Activated T-cell treated with anti-CD3 and anti-CD28 coated beads for 24 hours (primary cell): ENCODE measurements around the gene TNFAIP8L3.
"Not testable (repeated sequence)": the region's sequence is repeated elsewhere in the genome, so short reads cannot be mapped to it uniquely, and the experiment has no call there.

ENCODE experiments used
- DNase-seq: peaks from one replicate; pipeline ENCODE4 v3.0.0-alpha.2; 2020; ENCODE audit warnings: low read depth

Gene TNFAIP8L3

DNA sequence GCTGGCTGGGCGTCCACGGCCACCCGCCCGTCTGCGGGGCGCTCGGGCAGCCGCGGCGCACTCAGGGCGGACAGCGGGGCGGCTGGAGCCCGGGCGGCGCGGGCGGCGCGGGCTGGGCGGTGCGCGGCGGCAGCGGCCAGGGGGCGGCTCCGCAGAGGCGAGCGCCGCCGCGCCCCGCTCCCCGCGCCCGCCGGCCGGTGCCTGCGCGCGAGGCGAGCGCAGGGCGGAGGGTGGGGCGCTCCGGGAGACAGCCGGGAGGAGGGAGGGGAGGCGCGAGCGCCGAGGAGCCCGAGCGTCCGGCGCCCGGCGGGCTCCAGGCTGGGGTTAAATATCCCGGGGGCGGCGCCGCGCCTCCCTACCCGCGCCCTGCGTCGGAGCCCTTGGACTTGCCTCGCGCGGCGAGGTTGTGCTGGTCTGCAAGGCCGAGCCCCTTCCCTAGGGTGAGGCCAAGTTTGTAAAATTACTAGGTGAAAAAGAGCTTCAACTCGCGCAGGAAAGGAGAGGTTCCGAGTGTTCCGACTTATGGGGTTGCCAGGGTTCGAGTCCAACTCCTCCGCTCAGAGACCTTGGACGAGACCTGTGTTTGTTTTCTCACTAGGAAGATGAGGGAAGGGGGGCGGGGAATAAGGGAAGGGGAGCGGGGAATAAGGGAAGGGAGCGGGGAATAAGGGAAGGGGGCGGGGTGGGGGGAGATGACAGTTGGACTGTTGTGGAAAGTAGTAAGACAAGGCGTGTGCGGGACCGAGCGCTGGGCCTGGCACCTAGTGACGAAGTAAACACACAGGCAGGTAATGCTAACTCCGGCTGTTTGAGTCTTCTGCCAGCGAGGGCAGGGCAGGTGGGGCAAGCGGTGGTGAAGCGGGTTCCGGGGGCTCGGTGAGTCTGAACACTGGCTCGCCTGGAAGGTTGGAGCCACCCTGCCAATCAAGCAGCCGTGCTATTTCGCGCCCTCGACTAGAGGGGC is at the start of gene TNFAIP8L3:
TSS of gene TNFAIP8L3 (minus strand) at position 301 of the 964 bp plus-strand sequence. CDS start 311 bp downstream, outside the sequence.
- no peak for DNase-seq

DNA sequence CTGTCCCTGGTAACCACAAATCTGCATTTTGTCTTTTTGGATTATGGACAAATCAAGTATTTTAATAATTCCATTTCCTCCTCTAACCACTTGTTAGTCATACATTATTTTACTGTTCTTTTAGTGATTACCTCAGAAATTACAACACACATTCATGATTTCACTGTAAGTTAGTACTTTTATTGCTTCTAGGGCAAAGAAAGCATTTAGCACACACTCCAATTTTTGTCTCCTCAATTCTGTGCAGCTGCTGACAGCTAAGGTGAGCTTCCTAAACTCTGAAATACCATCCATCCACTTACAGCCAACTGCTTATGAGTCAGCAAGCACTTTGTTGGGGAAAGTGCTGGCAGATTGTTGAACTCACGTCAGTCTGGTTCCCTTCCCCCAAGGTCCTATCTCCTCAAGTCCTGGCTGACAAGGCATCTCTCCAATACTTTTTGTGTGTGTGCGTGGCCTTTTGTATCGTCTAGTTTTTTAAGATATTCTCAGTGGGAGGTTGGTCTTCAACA is 49.4 kb upstream of the TNFAIP8L3 start:
- DNase-seq: no peak

DNA sequence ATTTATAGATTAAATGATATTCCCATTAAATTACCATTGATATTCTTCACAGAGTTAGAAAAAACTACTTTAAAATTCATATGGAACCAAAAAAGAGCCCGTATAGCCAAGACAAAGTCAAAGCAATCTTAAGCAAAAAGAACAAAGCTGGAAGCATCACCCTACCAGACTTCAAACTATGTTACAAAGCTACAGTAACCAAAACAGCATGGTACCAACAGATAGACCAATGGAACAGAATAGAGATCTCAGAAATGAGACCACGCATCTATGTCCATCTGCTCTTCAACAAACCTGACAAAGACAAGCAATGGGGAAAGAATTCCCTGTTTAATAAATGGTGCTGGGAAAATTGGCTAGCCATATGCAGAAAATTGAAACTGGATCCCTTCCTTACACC is 45.6 kb upstream of the TNFAIP8L3 start:
- DNase-seq: not testable (repeated sequence)

DNA sequence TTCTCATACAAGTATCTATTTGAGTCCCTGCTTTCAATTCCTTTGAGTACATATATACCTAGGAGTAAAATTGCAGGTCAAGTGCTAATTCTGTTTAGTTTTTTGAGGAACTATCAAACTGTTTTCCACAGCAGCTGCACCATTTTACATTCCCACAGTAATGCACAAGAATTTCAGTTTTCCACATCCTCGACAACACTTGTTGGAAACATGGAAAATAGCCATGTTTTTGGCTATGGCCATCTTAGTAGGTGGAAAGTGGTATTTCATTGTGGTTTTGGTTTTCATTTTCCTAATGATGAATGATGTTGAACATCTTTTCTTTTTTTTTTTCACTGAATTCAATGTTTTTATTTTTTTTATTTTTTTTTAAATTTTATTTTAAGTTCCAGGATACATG is 44.4 kb upstream of the TNFAIP8L3 start:
- DNase-seq: no peak

DNA sequence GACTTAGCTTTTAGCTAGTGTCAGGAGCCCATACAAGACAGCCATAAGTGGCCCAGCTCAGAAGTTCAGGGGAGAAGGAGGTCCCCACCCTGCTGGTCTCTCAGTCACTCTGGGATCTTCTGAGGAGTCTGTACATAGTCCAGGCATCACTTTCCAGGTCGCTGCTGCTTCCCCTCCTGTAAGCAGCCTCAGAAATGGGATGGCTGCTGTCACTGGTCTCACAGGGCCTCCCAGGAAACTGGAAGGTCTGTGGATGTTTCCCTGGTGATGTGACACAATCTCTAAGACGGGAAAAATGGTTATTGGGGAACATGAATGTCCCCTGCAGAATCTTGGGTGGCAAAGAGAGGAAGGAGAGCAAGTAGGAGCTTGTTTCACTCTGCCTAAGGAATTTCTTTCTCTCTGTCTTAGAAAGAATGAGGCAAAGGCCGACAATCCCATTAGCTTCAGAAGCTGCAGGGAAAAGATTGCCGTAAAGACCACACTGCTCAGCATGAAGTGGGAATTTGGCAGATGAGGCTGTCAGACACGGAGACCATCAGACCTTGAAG is 43.2 kb upstream of the TNFAIP8L3 start:
- DNase-seq: no peak

DNA sequence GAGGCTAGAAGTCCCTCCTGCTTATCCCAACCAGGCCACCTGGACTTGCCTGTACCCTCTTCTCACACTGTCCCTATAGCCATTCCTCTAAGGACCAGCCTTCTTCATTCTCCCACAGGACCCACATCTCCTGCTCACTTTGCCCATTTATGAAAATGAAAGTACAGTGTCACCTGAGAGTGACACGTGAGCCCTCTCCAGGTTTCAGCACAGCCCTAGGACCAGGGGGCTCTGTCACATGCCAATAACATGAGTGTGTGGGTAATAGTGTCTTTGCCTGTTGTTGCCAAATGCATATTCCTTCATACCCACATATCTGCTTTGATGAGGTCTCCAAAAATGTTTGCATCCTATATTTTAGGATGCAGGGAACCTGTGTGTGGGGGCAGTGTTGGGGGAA is 42.3 kb upstream of the TNFAIP8L3 start:
- DNase-seq: no peak

DNA sequence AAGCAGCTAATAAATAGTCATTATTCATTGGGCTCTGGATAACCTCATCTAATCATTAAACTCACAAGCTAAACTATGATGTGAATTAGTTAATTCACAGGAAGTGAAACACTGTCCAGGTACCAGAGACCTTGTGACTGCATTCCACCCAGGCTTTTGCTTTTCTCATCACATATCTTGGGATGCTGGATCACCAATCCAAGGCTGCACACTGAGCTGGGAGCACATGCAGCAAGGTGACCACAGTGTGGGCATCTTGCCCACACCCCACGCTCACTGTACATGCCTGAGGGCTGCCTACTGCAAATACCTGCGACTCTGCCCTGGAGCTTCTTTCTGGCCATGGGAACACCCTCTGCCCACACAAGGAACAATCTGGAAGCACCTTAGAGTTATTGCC is 40.6 kb upstream of the TNFAIP8L3 start:
- no peak for DNase-seq

DNA sequence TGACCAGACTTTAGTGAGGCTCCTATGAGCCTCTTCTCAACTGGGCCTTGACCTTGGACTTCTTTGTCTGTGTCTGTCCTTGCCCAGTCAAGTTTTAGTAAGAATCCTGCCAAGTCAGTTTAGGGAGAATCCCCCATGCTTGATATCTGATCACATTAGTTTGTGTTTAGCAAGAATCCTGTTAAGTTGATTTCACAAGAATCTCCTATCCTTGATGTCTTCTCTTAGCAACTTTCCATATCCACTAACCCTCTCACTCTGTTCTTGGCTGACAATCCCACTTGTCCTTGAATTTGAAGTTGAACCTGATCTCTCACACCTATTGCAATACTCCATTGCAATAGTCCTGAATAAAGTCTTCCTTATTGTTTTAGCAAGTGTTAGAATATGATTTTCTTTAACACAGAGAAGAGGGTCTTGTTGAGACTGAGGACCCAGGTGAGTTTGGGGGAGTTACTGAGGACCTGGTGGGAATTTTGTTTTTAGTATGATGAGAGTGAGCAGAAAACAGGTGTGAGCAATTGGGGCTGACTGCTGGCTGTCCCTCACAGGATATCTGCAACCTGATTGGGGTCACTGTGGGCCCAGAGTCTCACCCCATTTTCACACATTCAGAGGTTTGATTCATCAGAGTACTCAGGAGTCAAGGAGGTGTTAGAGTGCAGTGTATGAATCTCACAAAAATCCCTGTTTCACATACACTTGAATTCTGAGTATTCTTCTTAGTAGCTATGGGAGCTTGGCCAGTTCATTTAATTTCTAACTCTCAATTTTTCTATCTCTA is 39.9 kb upstream of the TNFAIP8L3 start:
- DNase-seq: no peak

DNA sequence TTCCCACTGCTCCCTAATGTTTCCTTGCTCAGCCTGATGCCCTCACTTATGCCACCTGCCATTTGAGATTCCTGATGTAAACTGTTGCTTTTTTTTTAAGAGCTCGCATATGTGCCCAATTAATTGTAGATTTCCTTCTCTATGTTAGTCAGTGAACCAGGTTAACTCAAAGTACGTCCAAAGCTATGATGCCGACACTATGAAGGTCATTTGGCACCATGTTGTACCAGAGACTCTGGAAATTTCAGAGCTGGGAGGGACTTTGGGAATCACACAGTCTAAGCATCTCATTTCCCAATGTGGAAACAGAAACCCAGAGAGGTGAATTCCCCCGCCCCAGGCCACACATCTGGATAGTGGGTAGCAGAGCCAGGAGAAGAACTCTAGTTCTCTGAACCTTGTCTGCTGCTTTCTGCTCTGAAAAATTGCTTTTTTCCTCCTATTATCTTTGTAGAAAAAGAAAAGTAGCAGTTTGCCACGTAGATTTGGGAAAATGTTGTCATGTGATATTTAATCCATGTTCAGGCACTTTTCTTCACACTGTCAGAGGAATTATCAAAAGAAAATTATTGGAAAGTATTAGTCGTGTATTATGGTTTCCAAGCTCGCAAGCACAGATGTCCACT is 38.5 kb upstream of the TNFAIP8L3 start:
- DNase-seq: no peak

DNA sequence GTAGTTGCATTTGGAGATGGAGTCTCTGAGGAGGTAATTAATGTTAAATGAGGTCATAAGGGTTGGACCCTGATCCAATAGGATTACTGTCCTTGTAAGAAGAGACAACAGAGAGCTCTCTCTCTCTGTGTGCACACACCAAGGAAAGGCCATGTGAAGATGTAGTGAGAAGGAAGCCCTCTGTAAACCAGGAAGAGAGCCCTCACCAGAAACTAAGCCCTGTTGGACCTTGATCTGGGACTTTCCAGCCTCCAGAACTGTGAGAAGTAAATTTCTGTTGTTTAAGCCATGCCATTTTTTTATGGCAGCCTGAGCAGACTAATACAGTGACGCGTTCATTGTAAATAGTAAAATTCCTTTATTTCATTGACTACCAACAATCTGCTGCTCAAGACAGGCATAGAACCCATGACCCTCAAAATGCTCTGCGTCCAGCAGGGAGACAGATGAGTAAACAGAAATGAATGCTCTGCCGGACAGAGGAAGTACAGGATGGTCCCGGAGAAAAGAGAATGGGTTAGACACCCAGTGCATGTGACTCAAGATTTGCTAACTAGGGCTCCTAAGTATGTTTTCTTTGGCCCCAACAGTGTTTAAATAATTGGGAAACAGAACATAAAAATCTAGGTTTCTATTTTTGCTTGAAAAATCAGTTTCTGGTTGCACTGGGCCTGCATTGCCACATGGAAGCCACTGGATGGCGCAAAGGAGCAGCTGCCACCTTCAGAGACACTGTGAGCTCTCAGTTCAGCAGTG is 37.9 kb upstream of the TNFAIP8L3 start:
- DNase-seq: no peak

DNA sequence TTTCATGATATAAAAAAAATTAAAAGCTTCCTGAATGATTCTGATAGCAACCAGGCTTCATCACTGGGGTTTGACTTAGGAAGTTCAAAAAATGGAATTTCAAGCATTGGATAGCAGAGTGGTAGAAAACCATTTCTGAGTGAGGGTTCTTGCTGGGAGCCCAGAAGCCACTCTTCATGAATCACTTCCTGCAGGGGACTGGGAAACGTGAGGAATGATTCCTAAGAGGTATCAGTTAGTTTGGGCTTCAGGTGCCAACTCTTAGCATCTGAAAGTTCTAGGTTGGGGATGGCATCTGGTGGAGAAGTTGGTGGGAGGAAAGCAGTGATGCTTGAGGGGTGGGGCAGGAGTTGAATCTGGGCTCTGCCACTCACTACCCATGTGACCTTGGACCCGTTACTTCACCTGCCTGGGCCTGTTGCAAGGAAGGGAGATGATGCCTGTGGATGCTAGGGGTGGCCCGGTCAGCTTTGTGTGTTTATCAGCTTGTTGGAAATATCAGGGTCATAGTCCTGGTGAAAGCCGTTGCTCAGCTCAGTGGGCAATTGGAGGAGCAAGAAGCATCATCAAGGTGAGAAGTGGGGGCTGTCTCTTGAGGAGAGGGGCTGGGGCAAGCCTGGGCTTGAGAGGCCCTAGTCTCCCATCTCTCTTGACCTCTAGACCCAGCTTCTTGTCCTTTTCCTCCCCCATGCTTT is 37.0 kb upstream of the TNFAIP8L3 start:
- DNase-seq: no peak

DNA sequence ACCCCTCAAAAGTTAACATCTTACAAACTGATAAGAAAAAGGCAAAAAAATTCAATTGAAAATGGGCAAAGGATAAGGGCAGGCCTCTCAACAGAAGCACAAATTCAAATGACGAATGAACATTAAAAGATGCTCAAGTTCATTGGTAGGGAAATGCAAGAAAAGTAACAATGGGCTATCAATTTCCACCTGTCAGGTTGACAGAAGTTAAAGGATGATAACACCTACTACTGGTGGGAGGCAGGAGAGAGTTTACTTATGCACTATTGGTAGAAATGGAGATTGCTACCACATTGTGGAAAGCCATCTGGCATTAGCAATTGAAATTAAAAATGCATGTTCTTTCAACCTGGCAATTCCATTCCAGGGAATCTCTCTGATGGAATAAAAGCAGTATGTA is 35.6 kb upstream of the TNFAIP8L3 start:
- no peak for DNase-seq

DNA sequence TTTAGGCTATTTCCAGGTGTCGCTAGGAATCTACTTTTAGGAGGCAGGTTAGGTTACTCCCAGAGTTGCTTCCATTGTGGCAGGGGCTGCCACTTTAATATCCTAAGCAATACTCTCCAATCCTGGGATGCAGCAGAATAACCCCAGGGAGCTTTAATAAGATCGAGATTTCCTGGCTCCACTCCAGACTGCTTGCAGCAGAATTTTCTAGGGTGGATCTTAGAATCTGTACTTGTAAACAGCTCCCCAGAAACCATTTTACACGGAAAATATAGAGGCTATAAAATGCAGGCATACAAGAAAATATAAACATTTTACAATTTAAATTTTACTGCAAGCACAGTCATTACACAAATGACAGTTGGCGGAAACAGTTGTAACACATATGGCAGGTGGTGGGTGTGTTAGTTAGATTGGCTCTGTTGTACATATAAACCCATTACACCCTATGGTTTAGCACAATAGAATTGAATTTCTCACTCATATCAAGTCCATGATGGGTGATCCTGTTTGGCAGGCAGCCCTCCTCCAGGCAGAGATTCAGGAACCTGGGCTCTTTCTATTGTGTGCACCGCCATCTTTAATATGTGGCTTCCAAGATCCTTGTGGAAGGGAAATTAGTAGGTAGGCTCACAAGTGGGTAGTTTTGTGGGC is 35.0 kb upstream of the TNFAIP8L3 start:
- DNase-seq: no peak

DNA sequence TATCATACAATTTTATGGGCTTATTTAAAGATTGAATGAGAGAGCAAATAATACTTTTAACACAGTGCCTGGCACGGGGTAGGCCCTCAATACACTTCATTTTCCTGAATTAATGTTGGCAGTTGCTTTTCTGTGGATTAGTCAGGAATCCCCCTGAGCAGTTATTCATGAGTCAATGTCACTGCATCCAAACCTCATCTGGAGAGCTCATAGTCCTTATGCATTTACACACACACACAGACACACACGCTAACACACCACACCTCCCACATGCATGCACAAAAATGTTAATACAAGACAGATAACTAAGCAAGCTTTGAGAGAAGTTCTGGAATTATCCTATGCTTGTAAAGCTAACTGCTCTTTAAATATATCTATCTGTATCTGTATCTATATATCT is 34.0 kb upstream of the TNFAIP8L3 start:
- DNase-seq: no peak

DNA sequence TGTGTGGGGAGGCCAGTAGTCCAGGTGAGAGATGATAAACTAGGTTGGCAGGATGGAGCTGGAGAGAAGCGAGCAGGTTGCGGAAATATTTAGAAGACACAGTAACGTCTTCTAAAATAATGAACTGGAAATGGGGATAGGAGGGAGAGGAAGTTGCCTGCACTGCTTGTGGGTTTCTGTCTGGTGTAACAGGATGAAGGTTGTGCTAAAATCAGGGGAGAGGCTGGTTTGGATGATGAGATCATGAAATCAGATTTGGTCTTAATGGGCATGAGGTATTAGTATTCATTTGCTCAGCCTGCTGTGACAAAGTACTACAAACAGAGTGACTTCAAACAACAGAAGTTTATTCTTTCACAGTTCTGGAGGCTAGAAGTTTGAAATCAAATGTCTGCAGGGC is 32.1 kb upstream of the TNFAIP8L3 start:
- DNase-seq: no peak

DNA sequence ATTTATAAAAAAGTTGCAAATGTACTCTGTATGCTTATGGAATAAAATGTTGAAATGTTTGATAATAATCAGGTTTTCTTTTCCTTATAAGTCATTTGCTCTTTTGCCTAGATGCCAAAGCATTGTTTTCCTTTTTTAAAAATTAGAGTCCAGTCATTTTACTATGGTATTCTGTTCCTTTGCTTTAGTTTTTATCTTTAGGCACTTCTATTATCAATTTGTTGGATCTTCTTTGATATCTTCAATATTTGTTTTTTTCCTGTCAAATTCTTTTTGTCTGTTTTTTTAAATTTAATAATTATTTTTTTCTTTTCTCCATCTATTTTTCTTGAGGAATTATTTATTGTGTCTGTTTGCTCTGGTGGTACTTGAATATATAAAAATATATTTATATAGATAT is 28.3 kb upstream of the TNFAIP8L3 start:
- not testable (repeated sequence) for DNase-seq

DNA sequence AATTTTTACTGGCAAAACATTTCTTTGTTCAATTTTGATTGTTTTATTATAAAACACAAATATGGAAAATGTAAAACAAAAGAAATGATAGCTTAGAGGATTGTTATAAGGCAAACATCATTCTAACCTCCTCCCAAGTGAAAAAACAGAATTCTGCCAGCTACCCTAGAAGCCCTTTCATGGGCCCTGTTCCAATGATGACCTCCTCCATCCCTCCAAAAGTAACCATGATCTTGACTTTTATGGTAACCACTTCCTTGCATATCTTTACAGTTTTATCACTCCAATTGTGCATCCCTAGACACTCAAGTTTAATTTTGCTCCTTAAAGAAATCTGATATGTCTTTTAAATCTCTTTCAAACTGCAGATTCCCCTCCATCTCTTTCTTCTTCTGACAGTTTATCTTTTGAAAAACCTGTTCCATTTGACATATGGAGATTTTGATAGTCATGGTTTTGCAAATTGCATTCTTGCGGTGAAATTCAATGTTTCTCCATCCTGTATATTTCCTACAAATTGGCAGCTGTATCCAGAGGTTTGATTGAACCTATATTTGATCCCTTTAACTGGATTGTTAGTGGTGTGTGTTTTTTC is 27.0 kb upstream of the TNFAIP8L3 start:
- no peak for DNase-seq

DNA sequence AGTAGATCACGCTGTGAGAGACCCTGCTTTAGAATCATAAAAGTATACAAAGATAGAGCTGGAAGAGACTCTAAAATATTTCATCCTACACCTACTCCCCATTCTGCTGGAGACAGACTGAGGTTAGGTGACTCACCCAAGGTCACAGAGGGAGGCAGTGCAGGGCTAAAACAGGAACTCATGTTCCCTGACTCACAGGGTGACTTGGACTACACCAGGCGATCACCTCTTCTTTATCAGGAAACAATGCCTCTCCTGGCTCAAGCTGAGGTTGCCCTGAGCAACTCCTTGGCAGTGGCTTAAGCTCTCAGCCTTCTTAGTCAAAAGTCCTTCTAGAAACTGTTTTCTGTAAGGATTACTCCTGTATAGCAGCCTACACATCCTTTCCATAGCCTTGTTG is 26.4 kb upstream of the TNFAIP8L3 start:
- DNase-seq: no peak

DNA sequence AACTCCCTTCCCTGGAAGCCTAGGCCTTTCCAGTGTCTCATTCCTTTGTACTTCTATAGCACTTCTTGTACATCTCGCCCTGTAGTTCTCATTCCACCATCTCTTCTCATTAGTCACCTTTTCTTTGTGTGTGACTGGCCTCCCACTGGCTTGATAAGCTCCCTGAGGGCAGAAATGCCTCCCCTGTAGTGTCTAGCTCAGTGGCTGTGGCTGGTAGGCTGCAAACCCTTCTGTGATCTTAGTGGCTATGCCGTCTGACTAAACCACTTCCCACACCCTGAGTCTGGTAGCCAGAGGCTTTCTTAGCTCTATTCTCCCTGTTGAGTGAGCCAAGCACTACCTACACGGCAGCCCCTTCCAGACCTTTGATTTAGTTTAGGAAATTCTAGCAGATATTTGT is 24.4 kb upstream of the TNFAIP8L3 start:
- DNase-seq: no peak

DNA sequence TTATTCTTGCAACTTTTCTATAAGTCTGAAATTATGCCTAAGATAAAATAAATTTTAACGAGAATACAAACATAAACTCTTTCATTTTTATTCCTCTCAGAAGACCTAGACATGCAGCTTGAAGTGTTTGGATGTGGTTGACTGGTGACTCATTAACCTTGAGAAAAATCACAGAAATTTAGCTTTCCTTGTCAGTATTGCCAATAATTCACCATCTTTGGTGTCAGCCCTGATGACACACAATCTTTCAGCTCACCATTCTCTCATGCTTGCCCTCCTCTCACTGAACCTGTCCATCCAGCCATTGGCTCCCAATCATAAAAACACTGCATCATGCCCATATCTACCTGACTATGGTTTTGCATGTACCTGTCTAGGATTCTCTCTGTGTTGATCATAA is 22.6 kb upstream of the TNFAIP8L3 start:
- no peak for DNase-seq
